OCI-LY7 (cell line): ENCODE results near the gene TRA2B. TPM values are rescaled to one million over a fixed set of nuclear protein-coding genes. Genes with fewer than 3 reads are reported as not detected.
A peak's percentile ranks its signal among the peaks of the same experiment; 100 is the strongest.

Source experiments
- BruUV-seq: library from RNA; stranded (reverse); fragments of 400-500 nt; replicated peaks from 2 replicates; lab custom pipeline; 2021; lab: Mats Ljungman, UMichigan
- CTCF ChIA-PET: fragments of 300-600 bp; sonication (Branson Sonifier 250); formaldehyde crosslinking; loops from one replicate; lab custom pipeline; 2022; ENCODE audit warnings: antibody characterized with exemption; ENCODE audit not compliant: unreplicated experiment; lab: Charles Lee
- POLR2A ChIA-PET: fragments of 300-600 bp; sonication (Branson Sonifier 250); formaldehyde crosslinking; loops from one replicate; lab custom pipeline; 2022; ENCODE audit warnings: antibody characterized with exemption; lab: Charles Lee
- DNase-seq: peaks from one replicate; pipeline ENCODE4 v3.0.0-alpha.2; 2015; ENCODE audit warnings: low spot score
- H2AFZ ChIP-seq: fragments of 200-600 bp; sonication (generic), shearing (Covaris generic); 2 replicates; pipeline ENCODE4 v1.6.1; 2014; ENCODE audit warnings: mild to moderate bottlenecking, antibody characterized with exemption, low read length, moderate library complexity
- H3K27ac ChIP-seq: fragments of 200-600 bp; sonication (generic); 2 replicates; pipeline ENCODE4 v1.5.1; 2014; ENCODE audit warnings: mixed run types, low read depth, mild to moderate bottlenecking, moderate library complexity, low read length, inconsistent platforms; ENCODE audit not compliant: poor library complexity, severe bottlenecking
- H3K36me3 ChIP-seq: fragments of 200-600 bp; sonication (generic); 2 replicates; pipeline ENCODE4 v1.6.1; 2014; ENCODE audit warnings: mild to moderate bottlenecking, antibody characterized with exemption, low read length, moderate library complexity, mixed read lengths; ENCODE audit not compliant: insufficient read depth
- H3K4me1 ChIP-seq: fragments of 200-600 bp; sonication (generic); 2 replicates; pipeline ENCODE4 v1.5.1; 2014; ENCODE audit warnings: mild to moderate bottlenecking, low read length; ENCODE audit not compliant: insufficient read depth, poor library complexity, severe bottlenecking
- H3K4me2 ChIP-seq: fragments of 200-600 bp; sonication (generic); 2 replicates; pipeline ENCODE4 v1.6.1; 2014; ENCODE audit warnings: mild to moderate bottlenecking, low read length
- H3K4me3 ChIP-seq: fragments of 200-600 bp; sonication (generic); 2 replicates; pipeline ENCODE4 v1.5.1; 2014; ENCODE audit warnings: mild to moderate bottlenecking, low read depth, low read length; ENCODE audit not compliant: poor library complexity, severe bottlenecking
- H3K79me2 ChIP-seq: fragments of 200-600 bp; sonication (generic); 2 replicates; pipeline ENCODE4 v1.6.1; 2016; ENCODE audit warnings: low read depth, mild to moderate bottlenecking, low read length, moderate library complexity, mixed read lengths; ENCODE audit not compliant: insufficient read depth
- H3K9me2 ChIP-seq: fragments of 200-600 bp; sonication (generic); 2 replicates; pipeline ENCODE4 v1.6.1; 2016; ENCODE audit warnings: mild to moderate bottlenecking, low read length, mixed read lengths; ENCODE audit not compliant: insufficient read depth
- H3K9me3 ChIP-seq: fragments of 200-600 bp; sonication (generic); 2 replicates; pipeline ENCODE4 v1.6.1; 2014; ENCODE audit warnings: mild to moderate bottlenecking, mixed run types, low read length, mixed read lengths
- H4K20me1 ChIP-seq: fragments of 200-600 bp; sonication (generic); 2 replicates; pipeline ENCODE4 v1.6.1; 2014; ENCODE audit warnings: mild to moderate bottlenecking, antibody characterized with exemption, low read length, moderate library complexity, mixed read lengths; ENCODE audit not compliant: insufficient read depth
- EZH2phosphoT487 ChIP-seq: fragments of 200-600 bp; sonication (generic); IDR thresholded peaks from 2 replicates; pipeline ENCODE4 v1.6.1; 2018; ENCODE audit warnings: low read depth, borderline replicate concordance, mild to moderate bottlenecking, mixed run types, antibody characterized with exemption, low read length, moderate library complexity, mixed read lengths
- intact Hi-C: fragments of 100-400 bp; cut with micrococcal nuclease; formaldehyde crosslinking; loops from one replicate; pipeline ENCODE4 v1.10.0; 2022; ENCODE audit not compliant: unreplicated experiment
- total RNA-seq, 2 experiments: library from RNA; depleted of rRNA in 1 of 2; stranded (reverse); fragments of >200 nt in 1 of 2; shearing (Covaris generic) in 1 of 2; gene quantifications; 2 replicates each; pipeline ENCODE4 v1.2.3, GENCODE V29; 2014 to 2022
- TF ChIP-seq, protein P1 (sequence below): fragments of 200-600 bp; sonication (generic); conservative IDR thresholded peaks from 2 replicates; pipeline ENCODE4 v1.5.1; 2014; ENCODE audit warnings: mild to moderate bottlenecking, antibody characterized with exemption, low read length, moderate library complexity, mixed read lengths

TRA2B gene
- total RNA-seq, 2 experiments from 2014 or later: 325 to 349 TPM

- Histone ChIP-seq H3K4me3 (no peak overlapping the region), H3K4me2 (no peak overlapping the region), H3K9me2 (no peaks in the 10 kb centered on the region), H3K27ac (no peak overlapping the region), H4K20me1 (no peaks in the 10 kb centered on the region), H3K79me2 (no peaks in the 10 kb centered on the region), H2AFZ (0 out of 2 replicates have a peak overlapping the region, but pooled peaks have one; percentile 52), H3K4me1 (peaks cover 14% of the 10 kb centered on the region), H3K9me3 (no peaks in the 10 kb centered on the region), H3K36me3 (no peaks in the 10 kb centered on the region)
- POLR2A ChIA-PET: no interaction called here
- intact Hi-C loops: no loop called here
- TF ChIP-seq EZH2phosphoT487: no peak
- TF ChIP-seq, protein P1, sequence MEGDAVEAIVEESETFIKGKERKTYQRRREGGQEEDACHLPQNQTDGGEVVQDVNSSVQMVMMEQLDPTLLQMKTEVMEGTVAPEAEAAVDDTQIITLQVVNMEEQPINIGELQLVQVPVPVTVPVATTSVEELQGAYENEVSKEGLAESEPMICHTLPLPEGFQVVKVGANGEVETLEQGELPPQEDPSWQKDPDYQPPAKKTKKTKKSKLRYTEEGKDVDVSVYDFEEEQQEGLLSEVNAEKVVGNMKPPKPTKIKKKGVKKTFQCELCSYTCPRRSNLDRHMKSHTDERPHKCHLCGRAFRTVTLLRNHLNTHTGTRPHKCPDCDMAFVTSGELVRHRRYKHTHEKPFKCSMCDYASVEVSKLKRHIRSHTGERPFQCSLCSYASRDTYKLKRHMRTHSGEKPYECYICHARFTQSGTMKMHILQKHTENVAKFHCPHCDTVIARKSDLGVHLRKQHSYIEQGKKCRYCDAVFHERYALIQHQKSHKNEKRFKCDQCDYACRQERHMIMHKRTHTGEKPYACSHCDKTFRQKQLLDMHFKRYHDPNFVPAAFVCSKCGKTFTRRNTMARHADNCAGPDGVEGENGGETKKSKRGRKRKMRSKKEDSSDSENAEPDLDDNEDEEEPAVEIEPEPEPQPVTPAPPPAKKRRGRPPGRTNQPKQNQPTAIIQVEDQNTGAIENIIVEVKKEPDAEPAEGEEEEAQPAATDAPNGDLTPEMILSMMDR: no peak
- BruUV-seq: no TSS peak
- CTCF ChIA-PET: no interaction called here
- DNase-seq: no peak
Observed at GRCh38 chr3:185948292-185948691, 10.5 kb upstream of the TRA2B start.

- Histone ChIP-seq H4K20me1 (no peaks in the 10 kb centered on the region), H3K4me2 (peak overlapping the region; percentile 75; the same call in 1 of the 2 replicates), H3K79me2 (no peaks in the 10 kb centered on the region), H3K4me3 (no peak overlapping the region), H3K9me2 (no peaks in the 10 kb centered on the region), H3K27ac (no peak overlapping the region), H3K36me3 (no peaks in the 10 kb centered on the region), H2AFZ (peak overlapping the region; percentile 96; the same call in 1 of the 2 replicates), H3K9me3 (no peaks in the 10 kb centered on the region), H3K4me1 (peaks cover 17% of the 10 kb centered on the region)
- intact Hi-C loops: no loop called here
- ChIA-PET POLR2A (interaction anchor here (0.6 to 2.4 kb wide), 12 partner anchors 9 to 626 kb away, joined by 3 to 10 read pairs (median 3); partner anchors contain the start of gene DNAJB11), CTCF (interaction anchor here (0.7 to 1.8 kb wide), 10 partner anchors 9 to 630 kb away, joined by 3 to 7 read pairs (median 4); partner anchors contain the start of gene DNAJB11)
- TF ChIP-seq, protein P1: peak; percentile 55
- no peak for TF ChIP-seq EZH2phosphoT487
- DNase-seq: no peak
- no TSS peak for BruUV-seq
Observed at GRCh38 chr3:185943760-185944106, 5.9 kb upstream of the TRA2B start.
